ENCODE results near the gene TFAM.
"Not testable (repeated sequence)": the region's sequence is repeated elsewhere in the genome, so short reads cannot be mapped to it uniquely, and the experiment has no call there.

The TFAM gene

GRCh38 chr10:58373442-58373827 is 11.8 kb upstream of the TFAM start:
- DNase-seq, result no peak

GRCh38 chr10:58382489-58382995 is 2.7 kb upstream of the TFAM start:
- DNase-seq, result no peak

GRCh38 chr10:58384095-58384494 is 1.1 kb upstream of the TFAM start:
- no peak for DNase-seq

GRCh38 chr10:58384544-58384998 is 639 bp upstream of the TFAM start:
- peak; percentile 49 for DNase-seq

GRCh38 chr10:58385784-58386112 is 538 bp downstream of the TFAM start:
- peak; percentile 19 for DNase-seq

GRCh38 chr10:58389024-58389423 is 3.8 kb downstream of the TFAM start:
- DNase-seq, result no peak

GRCh38 chr10:58393317-58393716 is 8.1 kb downstream of the TFAM start:
- DNase-seq, result no peak

- no peak for DNase-seq
Observed at GRCh38 chr10:58394471-58394870, 9.3 kb downstream of the TFAM start.

GRCh38 chr10:58396057-58396456 is 10.8 kb downstream of the TFAM start:
- DNase-seq, result no peak

GRCh38 chr10:58397830-58398229 is 12.6 kb downstream of the TFAM start:
- DNase-seq, result no peak

GRCh38 chr10:58399410-58399809 is 14.2 kb downstream of the TFAM start:
- no peak for DNase-seq

- DNase-seq, result no peak
Observed at GRCh38 chr10:58400609-58401008, 15.4 kb downstream of the TFAM start.

- DNase-seq, result no peak
Observed at GRCh38 chr10:58404001-58404400, 18.8 kb downstream of the TFAM start.

GRCh38 chr10:58409956-58410610 is 24.9 kb downstream of the TFAM start:
- DNase-seq, result no peak

- no peak for DNase-seq
Observed at GRCh38 chr10:58412502-58412961, 27.3 kb downstream of the TFAM start.

- no peak for DNase-seq
Observed at GRCh38 chr10:58414270-58415041, 29.2 kb downstream of the TFAM start.

GRCh38 chr10:58415757-58416156 is 30.5 kb downstream of the TFAM start:
- DNase-seq, result no peak

- DNase-seq, result not testable (repeated sequence)
Observed at GRCh38 chr10:58417902-58418301, 32.7 kb downstream of the TFAM start.

GRCh38 chr10:58424176-58424575 is 39.0 kb downstream of the TFAM start:
- no peak for DNase-seq

- DNase-seq, result not testable (repeated sequence)
Observed at GRCh38 chr10:58428436-58428835, 43.2 kb downstream of the TFAM start.

GRCh38 chr10:58431903-58432302 is 46.7 kb downstream of the TFAM start:
- no peak for DNase-seq

GRCh38 chr10:58433066-58433465 is 47.9 kb downstream of the TFAM start:
- DNase-seq, result no peak

- DNase-seq, result no peak
Observed at GRCh38 chr10:58433571-58433970, 48.4 kb downstream of the TFAM start.

- no peak for DNase-seq
Observed at GRCh38 chr10:58435297-58435985, 50.2 kb downstream of the TFAM start.
